Stimulated activated CD8-positive, alpha-beta memory T cell treated with anti-CD3 and anti-CD28 coated beads, Interleukin-15, amount 100 ng/mL, for 24 hours (primary cell): Measurements from ENCODE around the gene LGI4.
"Not testable (repeated sequence)": the region's sequence is repeated elsewhere in the genome, so short reads cannot be mapped to it uniquely, and the experiment has no call there.

Experiments used
- DNase-seq: peaks from one replicate; pipeline ENCODE4 v3.0.0-alpha.2; 2020; ENCODE audit warnings: low read depth

LGI4 gene

GRCh38 chr19:35105411-35106290 lies 29.2 kb downstream of the LGI4 start:
- no peak for DNase-seq

- DNase-seq, result no peak
These were observed 29.8 kb downstream of the LGI4 start for GRCh38 chr19:35105047-35105410.

GRCh38 chr19:35104361-35104760 lies 30.5 kb downstream of the LGI4 start:
- no peak for DNase-seq

- DNase-seq, result not testable (repeated sequence)
These were observed 31.2 kb downstream of the LGI4 start for GRCh38 chr19:35103614-35104013.

- DNase-seq, result not testable (repeated sequence)
These were observed 32.9 kb downstream of the LGI4 start for GRCh38 chr19:35101949-35102348.

- DNase-seq, result no peak
These were observed 34.0 kb downstream of the LGI4 start for GRCh38 chr19:35100588-35101533.

GRCh38 chr19:35099897-35100275 lies 35.0 kb downstream of the LGI4 start:
- no peak for DNase-seq

GRCh38 chr19:35099155-35099896 lies 35.5 kb downstream of the LGI4 start:
- DNase-seq, result no peak

- no peak for DNase-seq
These were observed 36.3 kb downstream of the LGI4 start for GRCh38 chr19:35098413-35099049.

- no peak for DNase-seq
These were observed 39.0 kb downstream of the LGI4 start for GRCh38 chr19:35095667-35096368.

- no peak for DNase-seq
These were observed 40.2 kb downstream of the LGI4 start for GRCh38 chr19:35094656-35095055.

GRCh38 chr19:35093941-35094647 lies 40.8 kb downstream of the LGI4 start:
- DNase-seq, result no peak

- no peak for DNase-seq
These were observed 41.4 kb downstream of the LGI4 start for GRCh38 chr19:35093430-35093829.

GRCh38 chr19:35090506-35091214 lies 44.2 kb downstream of the LGI4 start:
- DNase-seq, result no peak

GRCh38 chr19:35090160-35090505 lies 44.7 kb downstream of the LGI4 start:
- no peak for DNase-seq

GRCh38 chr19:35089554-35089953 lies 45.3 kb downstream of the LGI4 start:
- no peak for DNase-seq

- no peak for DNase-seq
These were observed 46.5 kb downstream of the LGI4 start for GRCh38 chr19:35088131-35088913.

GRCh38 chr19:35087393-35087792 lies 47.5 kb downstream of the LGI4 start:
- no peak for DNase-seq

GRCh38 chr19:35086455-35086854 lies 48.4 kb downstream of the LGI4 start:
- DNase-seq, result no peak
